Measurements from ENCODE around the gene CMTM8.

DNA sequence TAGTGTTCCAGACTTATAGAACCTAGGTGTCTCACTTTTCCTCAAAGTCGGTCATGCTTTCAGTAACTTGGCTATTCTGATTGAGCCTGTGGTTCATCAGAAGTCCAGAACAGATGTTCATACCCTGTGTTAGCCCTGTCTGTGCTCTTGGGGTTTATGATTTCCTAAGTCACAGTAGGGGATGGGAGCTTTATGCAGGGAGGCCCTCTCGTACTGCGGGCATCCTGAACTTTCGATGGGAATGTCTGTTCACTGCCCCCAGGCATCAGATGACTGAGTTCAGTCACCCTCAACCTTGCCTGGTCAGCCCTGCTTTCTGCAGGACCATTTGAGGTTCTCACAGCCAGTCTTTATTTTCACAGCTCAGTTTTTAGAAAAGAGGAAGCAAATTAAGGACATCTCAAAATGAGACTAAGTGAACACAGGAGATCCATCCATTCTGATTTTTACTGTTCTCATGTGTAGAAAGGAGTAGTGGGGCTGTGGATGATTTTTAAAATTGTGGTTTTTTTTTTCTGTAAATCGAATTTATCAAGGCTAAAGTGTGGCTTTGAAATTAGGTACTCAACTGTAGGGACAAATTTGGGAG, 71.3 kb downstream of the CMTM8 start:
- TF ChIP-seq, protein P1, sequence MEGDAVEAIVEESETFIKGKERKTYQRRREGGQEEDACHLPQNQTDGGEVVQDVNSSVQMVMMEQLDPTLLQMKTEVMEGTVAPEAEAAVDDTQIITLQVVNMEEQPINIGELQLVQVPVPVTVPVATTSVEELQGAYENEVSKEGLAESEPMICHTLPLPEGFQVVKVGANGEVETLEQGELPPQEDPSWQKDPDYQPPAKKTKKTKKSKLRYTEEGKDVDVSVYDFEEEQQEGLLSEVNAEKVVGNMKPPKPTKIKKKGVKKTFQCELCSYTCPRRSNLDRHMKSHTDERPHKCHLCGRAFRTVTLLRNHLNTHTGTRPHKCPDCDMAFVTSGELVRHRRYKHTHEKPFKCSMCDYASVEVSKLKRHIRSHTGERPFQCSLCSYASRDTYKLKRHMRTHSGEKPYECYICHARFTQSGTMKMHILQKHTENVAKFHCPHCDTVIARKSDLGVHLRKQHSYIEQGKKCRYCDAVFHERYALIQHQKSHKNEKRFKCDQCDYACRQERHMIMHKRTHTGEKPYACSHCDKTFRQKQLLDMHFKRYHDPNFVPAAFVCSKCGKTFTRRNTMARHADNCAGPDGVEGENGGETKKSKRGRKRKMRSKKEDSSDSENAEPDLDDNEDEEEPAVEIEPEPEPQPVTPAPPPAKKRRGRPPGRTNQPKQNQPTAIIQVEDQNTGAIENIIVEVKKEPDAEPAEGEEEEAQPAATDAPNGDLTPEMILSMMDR (IDR thresholded peaks at IDR 0.05; ENCODE audit: low read depth, low read length): no peak
- TF ChIP-seq, protein P2, sequence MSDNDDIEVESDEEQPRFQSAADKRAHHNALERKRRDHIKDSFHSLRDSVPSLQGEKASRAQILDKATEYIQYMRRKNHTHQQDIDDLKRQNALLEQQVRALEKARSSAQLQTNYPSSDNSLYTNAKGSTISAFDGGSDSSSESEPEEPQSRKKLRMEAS (IDR thresholded peaks at IDR 0.05; ENCODE audit: low read depth, low read length): no peak

Measured in NB4 (cell line).